Parathyroid adenoma (tissue), 2 donors: ENCODE measurements around the gene ELMO2.

ENCODE experiments used
- H2AFZ ChIP-seq: fragments of 300-600 bp; sonication (generic); one replicate; pipeline ENCODE4 v1.7.0; 2017; ENCODE audit warnings: antibody characterized with exemption, mild to moderate bottlenecking
- H3K27ac ChIP-seq: fragments of 300-600 bp; sonication (generic); one replicate; pipeline ENCODE4 v1.7.0; 2017
- H3K27me3 ChIP-seq: fragments of 300-600 bp; sonication (generic); one replicate; pipeline ENCODE4 v1.7.0; 2017; ENCODE audit warnings: low read length; ENCODE audit not compliant: control insufficient read depth, insufficient read depth
- H3K36me3 ChIP-seq: fragments of 300-600 bp; sonication (generic); one replicate; pipeline ENCODE4 v1.7.0; 2017; ENCODE audit warnings: low read length; ENCODE audit not compliant: control insufficient read depth, insufficient read depth
- H3K4me1 ChIP-seq: fragments of 300-600 bp; sonication (generic); one replicate; pipeline ENCODE4 v1.7.0; 2017; ENCODE audit warnings: control low read depth
- H3K4me2 ChIP-seq: fragments of 300-600 bp; sonication (generic); one replicate; pipeline ENCODE4 v1.7.0; 2017; ENCODE audit warnings: low read length
- H3K4me3 ChIP-seq: fragments of 300-600 bp; sonication (generic); one replicate; pipeline ENCODE4 v1.7.0; 2017; ENCODE audit warnings: low read depth, low read length
- H3K79me2 ChIP-seq: fragments of 300-600 bp; sonication (generic); one replicate; pipeline ENCODE4 v1.7.0; 2017; ENCODE audit warnings: control low read depth
- H3K9ac ChIP-seq: fragments of 300-600 bp; sonication (generic); one replicate; pipeline ENCODE4 v1.7.0; 2017; ENCODE audit warnings: mild to moderate bottlenecking
- H3K9me3 ChIP-seq: fragments of 300-600 bp; sonication (generic); one replicate; pipeline ENCODE4 v1.7.0; 2017; ENCODE audit warnings: low read length; ENCODE audit not compliant: control insufficient read depth
- CTCF ChIP-seq: fragments of 300-600 bp; sonication (generic); IDR thresholded peaks from one replicate; pipeline ENCODE4 v1.7.0; 2017; ENCODE audit warnings: antibody characterized with exemption, mild to moderate bottlenecking
- donor health status: primary hyperparathyroidism.

The ELMO2 gene

GRCh38 chr20:46342451-46343347 is 63.7 kb downstream of the ELMO2 start:
- Histone ChIP-seq H3K79me2 (no peaks in the 10 kb centered on the region), H3K9ac (no peak overlapping the region), H3K4me1 (peaks cover 9% of the 10 kb centered on the region), H3K27ac (no peak overlapping the region), H2AFZ (peak overlapping the region; percentile 54), H3K9me3 (no peaks in the 10 kb centered on the region), H3K27me3 (no peaks in the 10 kb centered on the region), H3K4me2 (no peak overlapping the region), H3K4me3 (no peak overlapping the region), H3K36me3 (no peaks in the 10 kb centered on the region)
- TF ChIP-seq CTCF = no peak

GRCh38 chr20:46342010-46342378 is 64.4 kb downstream of the ELMO2 start:
- Histone ChIP-seq H3K36me3 (no peaks in the 10 kb centered on the region), H3K4me2 (no peak overlapping the region), H3K9me3 (no peaks in the 10 kb centered on the region), H2AFZ (no peak overlapping the region), H3K9ac (no peak overlapping the region), H3K79me2 (no peaks in the 10 kb centered on the region), H3K27ac (no peak overlapping the region), H3K4me3 (no peak overlapping the region), H3K27me3 (no peaks in the 10 kb centered on the region), H3K4me1 (peaks cover 9% of the 10 kb centered on the region)
- no peak for TF ChIP-seq CTCF

GRCh38 chr20:46341074-46342009 is 65.1 kb downstream of the ELMO2 start:
- Histone ChIP-seq H3K9ac (no peak overlapping the region), H3K27ac (no peak overlapping the region), H3K4me1 (peaks cover 9% of the 10 kb centered on the region), H3K36me3 (no peaks in the 10 kb centered on the region), H3K9me3 (no peaks in the 10 kb centered on the region), H2AFZ (no peak overlapping the region), H3K79me2 (no peaks in the 10 kb centered on the region), H3K27me3 (no peaks in the 10 kb centered on the region), H3K4me3 (no peak overlapping the region), H3K4me2 (no peak overlapping the region)
- TF ChIP-seq CTCF = no peak

GRCh38 chr20:46339037-46339436 is 67.4 kb downstream of the ELMO2 start:
- no peak for TF ChIP-seq CTCF
- Histone ChIP-seq H3K79me2 (no peaks in the 10 kb centered on the region), H3K4me2 (no peak overlapping the region), H3K4me1 (peaks cover 9% of the 10 kb centered on the region), H3K27me3 (no peaks in the 10 kb centered on the region), H3K9me3 (no peaks in the 10 kb centered on the region), H3K36me3 (no peaks in the 10 kb centered on the region), H3K4me3 (no peak overlapping the region), H3K9ac (no peak overlapping the region), H2AFZ (no peak overlapping the region), H3K27ac (no peak overlapping the region)
